ENCODE measurements around the gene NANOS3.
"Not testable (repeated sequence)": the region's sequence is repeated elsewhere in the genome, so short reads cannot be mapped to it uniquely, and the experiment has no call there.

Gene NANOS3

GRCh38 chr19:13920940-13921747 is 44.2 kb downstream of the NANOS3 start:
- DNase-seq (ENCODE audit: low read depth in 2 of 2, low spot score in 1 of 2), result no peak

- DNase-seq (ENCODE audit: low read depth in 2 of 2, low spot score in 1 of 2), result not testable (repeated sequence)
These were observed 45.2 kb downstream of the NANOS3 start for GRCh38 chr19:13922118-13922517.

GRCh38 chr19:13923194-13923987 is 46.5 kb downstream of the NANOS3 start:
- DNase-seq (ENCODE audit: low read depth in 2 of 2, low spot score in 1 of 2), result no peak

- DNase-seq (ENCODE audit: low read depth in 2 of 2, low spot score in 1 of 2), result no peak
These were observed 49.1 kb downstream of the NANOS3 start for GRCh38 chr19:13926010-13926409.

GRCh38 chr19:13926715-13927114 is 49.8 kb downstream of the NANOS3 start:
- no peak for DNase-seq (ENCODE audit: low read depth in 2 of 2, low spot score in 1 of 2)

GRCh38 chr19:13929340-13929739 is 52.4 kb downstream of the NANOS3 start:
- DNase-seq (ENCODE audit: low read depth in 2 of 2, low spot score in 1 of 2), result no peak

- DNase-seq (ENCODE audit: low read depth in 2 of 2, low spot score in 1 of 2), result no peak
These were observed 53.0 kb downstream of the NANOS3 start for GRCh38 chr19:13929956-13930355.
